Measurements from ENCODE around the gene NDUFS6. TPM values are rescaled to one million over a fixed set of nuclear protein-coding genes. Genes with fewer than 3 reads are reported as not detected.

The NDUFS6 gene
- 41.3 and 57.0 TPM in 2 replicates for total RNA-seq

GRCh38 chr5:1801222-1801966 is at the start of gene NDUFS6:
TSS of gene NDUFS6 (plus strand) at chr5:1801407. CDS start at chr5:1801418, 11 bp downstream.

GRCh38 chr5:1799602-1800471 is 1.4 kb upstream of the NDUFS6 start, which contains the start of gene MRPL36:
TSS of gene MRPL36 (minus strand) at chr5:1799837. CDS start at chr5:1798935, 902 bp downstream.

Other genes with a start within 250 kb of the NDUFS6 start
- gene MRPL36, start 1.6 kb upstream of the NDUFS6 start, total RNA-seq, result 24.7 and 30.3 TPM in 2 replicates
- gene IRX4, start 81.5 kb downstream of the NDUFS6 start, total RNA-seq, result not detected in 2 replicates

All from cardiac atrium fibroblast (primary cell).